H1 (cell line): ENCODE measurements around the gene GPER1. TPM values are rescaled to one million over a fixed set of nuclear protein-coding genes. Genes with fewer than 3 reads are reported as not detected.

Source experiments
- BACH1 ChIP-seq: IDR thresholded peaks from 2 replicates; pipeline ENCODE4 v1.6.1; 2012; ENCODE audit warnings: low read length, improper control_type of control experiment
- CHD7 ChIP-seq: fragments of 300-600 bp; sonication (generic); IDR thresholded peaks from 2 replicates; pipeline ENCODE4 v1.7.1; 2012; ENCODE audit warnings: low read length, moderate library complexity, mild to moderate bottlenecking, inconsistent platforms; ENCODE audit not compliant: insufficient replicate concordance
- CREB1 ChIP-seq: IDR thresholded peaks from 2 replicates; pipeline ENCODE4 v1.6.1; 2012; ENCODE audit warnings: inconsistent platforms
- EZH2 ChIP-seq: fragments of 200-600 bp; sonication (generic); IDR thresholded peaks from 2 replicates; pipeline ENCODE4 v1.7.1; 2012; ENCODE audit warnings: low read depth, mild to moderate bottlenecking, moderate library complexity, low read length, inconsistent platforms; ENCODE audit not compliant: severe bottlenecking
- GABPA ChIP-seq: IDR thresholded peaks from 2 replicates; pipeline ENCODE4 v1.6.1; 2011; ENCODE audit warnings: mild to moderate bottlenecking, low read length, moderate library complexity, borderline replicate concordance; ENCODE audit not compliant: insufficient read depth
- RAD21 ChIP-seq, 2 experiments: IDR thresholded peaks in 1 of 2; conservative IDR thresholded peaks in 1 of 2; 2 replicates each; pipeline ENCODE4 v1.6.1; 2011; ENCODE audit warnings: low read depth in 2 of 2, low read length in 2 of 2, improper control_type of control experiment in 1 of 2, inconsistent platforms in 1 of 2, mild to moderate bottlenecking in 1 of 2, moderate library complexity in 1 of 2
- SIN3A ChIP-seq, 2 experiments: IDR thresholded peaks in 1 of 2; conservative IDR thresholded peaks in 1 of 2; 2 replicates each; pipeline ENCODE4 v1.6.1; 2011 to 2012; ENCODE audit warnings: low read length in 2 of 2, improper control_type of control experiment in 1 of 2, low read depth in 1 of 2, mild to moderate bottlenecking in 1 of 2
- TAF7 ChIP-seq: optimal IDR thresholded peaks from 2 replicates; pipeline ENCODE3; 2011; ENCODE audit warnings: low read depth, mild to moderate bottlenecking, inconsistent platforms, low read length, moderate library complexity, borderline replicate concordance
- polyA plus RNA-seq, 7 experiments: library from polyadenylated mRNA; depleted of rRNA in 3 of 7; stranded (reverse) in 5 of 7; unstranded in 2 of 7; fragments of >200 nt in 5 of 7; fragments of 200-250 nt in 2 of 7; gene quantifications; 1 replicate in 5 of 7; 2 replicates in 1 of 7; 4 replicates in 1 of 7; pipeline versions ENCODE4 v1.2.1 to v1.2.3, GENCODE V29; 2011 to 2013; ENCODE audit warnings: missing spikeins in 2 of 7, mixed read lengths in 2 of 7
- total RNA-seq: library from RNA; stranded (reverse); fragmentation: NEBNext Ultra II Directional; extraction: Animal tissue kit (Norgen Biotek cat#: 25700); gene quantifications from 2 replicates; pipeline ENCODE4 v1.2.1, GENCODE V29; 2021

Gene GPER1
- total and polyA plus RNA-seq, 2 of the 8 experiments (the other 6 are each of a cell fraction or from before 2014, with no cell fraction given) = 0.24 to 0.47 TPM

DNA sequence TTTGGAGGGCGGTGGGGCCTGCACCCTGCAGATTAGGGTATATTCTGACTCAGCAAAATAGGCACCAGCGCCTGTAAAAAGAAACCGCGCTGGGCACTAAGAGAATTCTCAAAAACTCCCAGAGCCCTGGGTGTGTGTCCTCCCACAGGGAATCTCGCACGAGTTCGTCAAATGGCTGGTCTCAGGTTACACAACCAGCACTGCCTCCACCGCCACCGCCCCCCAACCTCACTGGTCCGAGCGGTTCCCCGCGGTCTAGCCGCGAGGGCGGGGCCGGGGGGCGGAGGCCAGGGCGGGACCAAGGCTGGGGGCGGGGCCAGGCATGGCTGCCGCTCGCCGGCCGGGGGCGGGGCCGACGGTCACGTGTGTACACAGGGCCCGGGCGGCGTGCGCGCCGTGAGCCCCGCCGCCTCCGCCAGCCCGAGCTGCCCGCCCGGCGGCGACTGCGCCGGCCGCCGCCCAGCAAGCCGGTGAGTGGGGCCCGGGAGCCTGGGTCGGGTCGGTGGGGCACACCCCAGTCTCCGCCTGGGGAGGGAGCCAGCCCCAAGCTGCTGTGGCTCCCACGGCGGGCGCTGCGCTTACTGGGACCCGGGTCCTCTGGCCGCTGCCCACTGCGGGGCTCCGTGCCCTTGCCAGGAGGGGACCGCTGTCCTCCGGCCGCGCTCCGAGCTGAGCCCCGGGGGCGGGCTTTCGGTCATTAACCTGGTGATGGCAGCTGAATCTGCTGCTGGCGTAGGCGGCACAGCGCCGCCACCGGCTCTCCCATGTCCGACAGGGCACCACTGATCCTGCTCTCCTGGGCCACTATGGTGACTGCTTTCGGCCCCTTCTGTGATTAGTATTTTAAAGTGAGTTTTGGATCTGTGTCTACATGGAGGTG is 43.5 kb upstream of the GPER1 start, which contains the start of gene GPR146 (continued):
- no peak for TF ChIP-seq CHD7
- TF ChIP-seq SIN3A (conservative IDR thresholded peaks at IDR 0.05 in 1 of 2, IDR thresholded peaks at IDR 0.05 in 1 of 2; ENCODE audit: low read depth in 1 of 2, low read length in 2 of 2) = peak in 1 of 2 experiments; percentile 78; a peak in 2 of 4 replicates
- TF ChIP-seq EZH2 = no peak
- TF ChIP-seq TAF7 = no peak
- peak; percentile 95 for TF ChIP-seq BACH1
- peak; percentile 48 for TF ChIP-seq CREB1
- TF ChIP-seq GABPA = peak; percentile 66; the same call in 1 of the 2 replicates
- peak; percentile 26 to 53; a peak in 3 of 4 replicates for TF ChIP-seq RAD21 (IDR thresholded peaks at IDR 0.05 in 1 of 2, conservative IDR thresholded peaks at IDR 0.05 in 1 of 2; ENCODE audit: low read depth in 2 of 2, low read length in 2 of 2)
